Left colon (tissue), 2 donors: ENCODE measurements around the gene HHAT. TPM values are rescaled to one million over a fixed set of nuclear protein-coding genes. Genes with fewer than 3 reads are reported as not detected.

Source experiments
- ATAC-seq: fragments of 200-7000 bp; cut with Tn5 transposase; one replicate; pipeline ENCODE4 v1.9.1; 2020; ENCODE audit warnings: mild to moderate bottlenecking, moderate library complexity
- DNase-seq, 2 donors: peaks; one replicate each; pipeline ENCODE4 v3.0.0-alpha.2; 2020
- intact Hi-C, 2 donors: fragments of 100-400 bp; cut with DNase I in 1 of 2; cut with micrococcal nuclease in 1 of 2; formaldehyde crosslinking; loops; one replicate each; pipeline versions ENCODE4 v1.11.2 to v1.14.0; 2022; cut with DNase I, micrococcal nuclease
- total RNA-seq, 2 donors: library from RNA; stranded (reverse); fragmentation: NEBNext Ultra II Directional; extraction: Animal tissue kit (Norgen Biotek cat#: 25700); gene quantifications; one replicate each; pipeline ENCODE4 v1.2.1, GENCODE V29; 2021
- donor health status: DM: no; HTN: no; CAD: no.
- donor health status: DM: yes; HTN: yes; CAD: no.

The HHAT gene
- total RNA-seq, 2 donors from 2014 or later = 4.6 to 6.8 TPM

DNA sequence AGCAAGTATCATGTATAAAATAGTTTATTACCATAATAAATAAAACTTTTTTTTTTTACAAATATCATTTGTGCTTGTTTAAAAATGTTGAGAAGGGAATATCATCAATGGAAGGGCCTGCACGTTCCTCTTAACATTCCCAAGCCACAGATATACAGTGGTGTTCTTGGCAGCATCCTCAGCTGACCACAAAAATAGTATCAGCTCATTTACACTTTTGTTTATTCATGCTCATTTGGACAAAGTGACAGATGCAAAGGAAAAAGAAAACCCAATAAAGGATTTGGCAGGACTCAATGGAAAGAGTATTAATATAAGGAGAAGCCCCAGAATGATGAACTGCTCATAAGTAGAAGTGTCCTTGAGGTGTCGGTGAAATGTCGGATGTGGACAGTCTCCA, 349.6 kb downstream of the HHAT start:
- intact Hi-C loops = no loop called here
- ATAC-seq (no peak), DNase-seq (no peak)

DNA sequence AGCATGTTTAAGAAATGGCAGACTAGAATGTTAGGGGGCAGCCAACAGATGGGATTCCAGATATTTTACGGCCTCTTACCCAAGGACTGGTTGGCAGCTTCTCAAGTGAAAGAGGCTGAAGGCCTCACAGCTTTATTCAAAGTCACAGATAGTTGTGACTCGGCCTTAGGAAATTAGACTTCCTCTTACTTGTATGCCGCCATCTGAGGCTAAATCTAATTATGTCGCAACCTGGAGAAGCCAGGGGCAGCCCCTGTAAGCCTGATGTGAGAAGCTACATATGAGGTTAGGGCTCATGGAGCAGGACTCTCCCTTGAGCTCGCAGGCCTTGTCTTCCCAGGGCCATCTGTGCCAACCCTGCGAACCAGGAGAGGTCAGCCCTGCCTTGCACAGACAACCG, 352.5 kb downstream of the HHAT start:
- ATAC-seq (no peak), DNase-seq (no peak)
- intact Hi-C loops = no loop called here

- ATAC-seq (no peak), DNase-seq (no peak)
- intact Hi-C loops = no loop called here
Measured at GRCh38 chr1:210683403-210684047, 354.8 kb downstream of the HHAT start.

GRCh38 chr1:210684466-210685294, 356.0 kb downstream of the HHAT start:
- no peak for ATAC-seq
- no peak for DNase-seq
- intact Hi-C loops = no loop called here

DNA sequence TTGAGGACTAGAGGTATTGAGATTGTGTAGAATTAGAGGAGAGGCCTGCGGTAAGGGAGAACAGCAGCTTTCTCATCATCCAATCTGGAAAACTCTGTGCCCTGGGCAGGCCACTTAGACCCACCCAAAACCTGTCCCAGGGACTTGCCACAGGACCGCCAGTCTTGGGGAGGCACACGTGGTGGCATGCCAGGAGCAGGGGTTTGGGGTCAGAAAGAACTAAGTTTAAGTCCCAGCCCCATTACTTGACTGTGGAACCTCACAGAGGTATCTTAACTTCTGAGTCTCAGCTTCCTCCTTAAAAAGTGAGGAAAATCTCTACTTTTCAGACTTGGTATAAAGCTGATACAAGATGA, 356.6 kb downstream of the HHAT start:
- intact Hi-C loops = no loop called here
- DNase-seq = no peak
- ATAC-seq = no peak

DNA sequence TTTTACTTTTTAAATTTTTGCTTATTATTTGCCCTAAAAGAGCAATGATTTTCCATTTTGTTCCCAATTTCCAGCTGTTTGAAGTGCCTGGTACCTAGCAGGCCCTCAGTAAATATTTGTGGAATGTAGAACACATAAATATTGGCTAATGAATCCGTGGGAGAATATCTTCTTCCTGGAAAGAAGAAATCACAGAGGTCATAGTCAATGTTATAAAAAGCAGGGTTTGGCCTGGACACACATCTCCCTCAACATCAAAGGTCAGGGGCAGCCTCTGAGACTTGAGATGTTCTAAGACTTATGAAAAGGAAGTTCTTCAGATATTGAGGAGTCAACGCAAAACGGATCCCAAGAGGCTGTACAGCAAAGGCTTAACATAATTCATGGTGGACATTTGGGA, 358.1 kb downstream of the HHAT start:
- intact Hi-C loops = no loop called here
- ATAC-seq = no peak
- DNase-seq = no peak

- no peak for ATAC-seq
- intact Hi-C loops = no loop called here
- no peak for DNase-seq
Measured at GRCh38 chr1:210687582-210688279, 359.0 kb downstream of the HHAT start.

- no peak for ATAC-seq
- DNase-seq = no peak
- intact Hi-C loops = no loop called here
Measured at GRCh38 chr1:210688512-210689234, 360.0 kb downstream of the HHAT start.

GRCh38 chr1:210689826-210690225, 361.1 kb downstream of the HHAT start:
- ATAC-seq (no peak), DNase-seq (no peak)
- intact Hi-C loops = no loop called here

GRCh38 chr1:210690236-210690635, 361.5 kb downstream of the HHAT start:
- DNase-seq (no peak), ATAC-seq (no peak)
- intact Hi-C loops = no loop called here

DNA sequence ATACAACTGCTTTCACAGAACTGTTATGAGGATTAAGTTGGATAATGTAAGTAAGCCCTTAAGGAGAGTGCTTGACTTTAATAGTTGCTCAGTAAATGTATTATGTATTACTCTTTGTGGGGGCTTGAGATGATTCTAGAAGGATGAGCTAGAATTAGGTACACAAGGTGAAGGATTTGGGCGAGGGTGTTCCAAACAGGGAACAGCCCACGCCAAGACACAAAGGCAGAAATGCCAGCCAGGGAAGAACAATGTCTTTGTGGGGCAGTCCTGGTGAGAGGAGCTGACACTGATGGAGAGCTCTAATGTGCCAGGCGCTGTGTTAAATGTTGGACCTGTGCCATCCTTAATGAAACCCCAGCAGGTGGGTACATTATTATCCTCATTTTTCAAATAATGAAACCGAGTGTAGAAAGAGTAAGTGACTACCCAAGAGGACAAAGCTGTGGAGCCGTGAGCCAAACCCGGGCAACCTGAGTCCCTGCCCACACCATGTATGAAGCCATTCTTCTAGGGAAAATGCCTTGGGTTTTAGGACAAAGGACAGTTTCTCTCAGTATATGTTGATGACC, 362.4 kb downstream of the HHAT start:
- ATAC-seq (no peak), DNase-seq (no peak)
- intact Hi-C loops = no loop called here

- intact Hi-C loops = no loop called here
- no peak for ATAC-seq
- no peak for DNase-seq
Measured at GRCh38 chr1:210692796-210693195, 364.1 kb downstream of the HHAT start.

GRCh38 chr1:210695026-210695425, 366.3 kb downstream of the HHAT start:
- DNase-seq (no peak), ATAC-seq (no peak)
- intact Hi-C loops = no loop called here

DNA sequence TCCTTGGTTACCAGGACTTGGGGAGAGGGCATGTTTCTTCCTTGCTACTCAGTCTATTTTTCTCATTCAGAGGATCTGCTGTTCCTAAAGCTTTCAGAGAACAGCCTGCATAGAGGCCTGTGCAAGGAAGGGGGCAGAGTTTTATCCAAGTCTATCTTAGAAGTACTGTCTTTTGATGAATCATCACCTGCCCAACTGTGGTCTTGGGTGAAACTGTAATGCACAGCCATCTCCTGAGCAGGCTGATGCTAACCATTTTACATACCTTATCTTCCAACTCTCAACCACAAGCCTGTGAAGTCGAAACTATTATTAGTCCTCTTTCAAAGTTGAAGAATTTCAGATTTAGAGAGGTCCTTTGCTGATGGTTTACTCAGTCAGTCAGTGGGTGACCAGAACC, 368.0 kb downstream of the HHAT start:
- intact Hi-C loops = no loop called here
- ATAC-seq (no peak), DNase-seq (no peak)

DNA sequence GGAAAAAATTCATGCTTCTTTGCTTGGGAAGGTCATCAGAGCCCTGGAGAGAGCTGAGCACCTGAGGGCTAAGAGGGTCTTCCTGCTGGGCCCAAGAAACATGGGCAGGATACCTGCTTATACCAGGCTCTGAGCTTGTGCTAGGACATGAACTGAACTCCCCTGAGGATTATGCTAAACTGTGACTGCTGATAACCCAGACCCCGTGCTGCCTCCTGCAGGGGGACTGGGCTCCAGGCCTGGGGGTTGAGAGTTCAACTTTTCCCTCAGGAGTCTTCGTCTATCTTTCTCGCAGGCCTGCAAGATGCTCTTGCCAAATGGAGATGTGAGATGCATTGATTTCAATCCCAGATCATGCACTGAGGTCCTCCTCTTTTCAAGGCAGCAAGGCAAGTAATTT, 368.5 kb downstream of the HHAT start:
- DNase-seq = no peak
- ATAC-seq = no peak
- intact Hi-C loops = no loop called here

DNA sequence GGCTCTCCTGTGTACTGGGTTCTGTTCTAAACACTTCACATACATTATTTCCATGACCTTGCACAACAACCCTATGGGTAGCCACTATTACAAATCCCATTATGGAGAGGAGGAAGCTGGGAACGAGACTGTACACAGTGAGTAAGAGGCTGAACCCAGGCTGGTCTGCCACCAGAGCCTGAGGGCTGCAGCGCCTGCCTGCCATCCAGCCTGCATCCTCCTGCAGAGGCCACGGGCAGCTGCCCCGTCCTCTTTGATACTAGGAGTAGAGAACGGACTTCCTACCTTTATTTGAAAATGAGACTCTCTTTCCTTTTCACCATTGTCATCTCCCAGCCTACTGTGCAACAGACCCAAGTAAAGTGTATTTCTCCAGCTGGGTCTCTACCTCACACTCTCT, 370.0 kb downstream of the HHAT start:
- intact Hi-C loops = no loop called here
- no peak for ATAC-seq

GRCh38 chr1:210700083-210700482, 371.4 kb downstream of the HHAT start:
- no peak for DNase-seq
- no peak for ATAC-seq
- intact Hi-C loops = no loop called here

More for the DNA sequence above, 370.0 kb downstream of the HHAT start:
- DNase-seq = no peak

GRCh38 chr1:210700511-210700910, 371.8 kb downstream of the HHAT start:
- ATAC-seq (no peak), DNase-seq (no peak)
- intact Hi-C loops = no loop called here

DNA sequence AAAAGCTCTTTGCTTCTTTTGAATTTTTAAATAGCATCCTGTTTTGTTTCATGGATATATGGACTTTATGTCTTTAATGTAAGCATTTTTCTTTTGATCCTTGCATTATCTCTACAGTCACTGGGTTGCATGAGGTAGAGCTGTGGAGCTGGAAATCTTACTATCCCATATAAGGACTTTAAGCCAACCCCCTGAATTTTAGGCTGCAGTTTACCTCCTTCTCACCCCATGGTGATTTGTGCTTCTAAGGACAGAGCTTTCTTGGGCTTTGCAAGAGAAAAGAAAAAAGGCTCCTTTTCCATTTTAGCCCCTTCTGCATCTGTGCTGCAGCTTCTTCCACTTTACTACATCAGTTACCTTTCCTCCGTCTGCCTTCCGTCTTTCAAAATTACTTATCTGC, 373.8 kb downstream of the HHAT start:
- ATAC-seq (no peak), DNase-seq (no peak)
- intact Hi-C loops = no loop called here
